Ovary (tissue), 9 donors: ENCODE results near the gene SFT2D1. TPM values are rescaled to one million over a fixed set of nuclear protein-coding genes. Genes with fewer than 3 reads are reported as not detected.

Experiments used
- DNase-seq, 5 donors: peaks; one replicate each; pipeline ENCODE4 v3.0.0-alpha.2; 2019 to 2020
- H3K27ac ChIP-seq, 2 donors: fragments of 200-600 bp; one replicate each; pipeline versions ENCODE4 v1.5.1 to v1.8.0; 2019 to 2022
- H3K27me3 ChIP-seq: fragments of 200-600 bp; one replicate; pipeline ENCODE4 v1.8.0; 2022
- H3K36me3 ChIP-seq: fragments of 200-600 bp; sonication (generic); one replicate; pipeline ENCODE4 v1.5.1; 2019
- H3K4me1 ChIP-seq: one replicate; pipeline ENCODE4 v1.8.1; 2013; ENCODE audit warnings: mild to moderate bottlenecking, moderate library complexity; ENCODE audit not compliant: insufficient read depth
- H3K4me3 ChIP-seq: fragments of 200-600 bp; sonication (generic); one replicate; pipeline ENCODE4 v1.5.1; 2017
- H3K9me3 ChIP-seq, 2 donors: fragments of 200-600 bp in 1 of 2; sonication (generic) in 1 of 2; one replicate each; pipeline versions ENCODE4 v1.5.1 to v1.8.1; 2013 to 2019; ENCODE audit warnings: mild to moderate bottlenecking in 1 of 2, moderate library complexity in 1 of 2
- CTCF ChIP-seq, 3 donors: fragments of 450-650 bp in 2 of 3; fragments of 200-600 bp in 1 of 3; IDR thresholded peaks; one replicate each; pipeline versions ENCODE4 v1.5.1 to v1.8.0; 2016 to 2022; ENCODE audit warnings: antibody characterized with exemption in 3 of 3, mild to moderate bottlenecking in 1 of 3
- EP300 ChIP-seq: sonication (generic); formaldehyde crosslinking; IDR thresholded peaks from one replicate; pipeline ENCODE4 v1.6.1; 2017; ENCODE audit warnings: antibody characterized with exemption
- POLR2A ChIP-seq: fragments of 450-650 bp; IDR thresholded peaks from one replicate; pipeline ENCODE4 v1.6.1; 2017; ENCODE audit warnings: antibody characterized with exemption, mild to moderate bottlenecking, moderate library complexity
- WGBS, 3 donors: extraction: QIAGEN DNeasy Blood & Tissue Kit in 1 of 3; methylation state at CpG; one replicate each; pipeline versions ENCODE4 v1.1.5 to v1.1.7; 2013 to 2017; 5-methylcytosine and 5-hydroxymethylcytosine counted together
- intact Hi-C, 4 donors: fragments of 100-400 bp; cut with DNase I; formaldehyde crosslinking; loops; one replicate each; pipeline versions ENCODE4 v1.11.0 to v1.15.1; 2022 to 2023
- polyA plus RNA-seq, 2 donors: library from polyadenylated mRNA; stranded (reverse); fragments of 200-250 nt in 1 of 2; fragments of 350-450 nt in 1 of 2; fragmentation: Illumina TruSeq in 1 of 2; extraction: RNeasy Lipid Tissue Mini Kit (QIAGEN cat#74804) in 1 of 2; gene quantifications; one replicate each; pipeline ENCODE4 v1.2.3, GENCODE V29; 2013 to 2014
- total RNA-seq, 7 donors: library from RNA; depleted of rRNA in 2 of 7; stranded (reverse); fragments of >200 nt in 2 of 7; fragmentation: NEBNext Ultra II Directional in 3 of 7; extraction: Animal tissue kit (Norgen Biotek cat#: 25700) in 3 of 7; gene quantifications; one replicate each; pipeline versions ENCODE4 v1.1.0 to v1.2.4, GENCODE V29; 2016 to 2023
- donor health status: DM: no; HTN: no; CAD: no; lungs with moderate emphysema.
- donor health status: DM: no; HTN: no; CAD: no.
- donor health status: Bipolar disorder and iron deficiency.
- donor health status: DM: yes; HTN: yes; CAD: no.
- donor health status: DM: no; HTN: no; CAD: no.
- donor health status: DM: yes; HTN: yes; CAD: no.

SFT2D1 gene
- total and polyA plus RNA-seq, 9 donors: 25.9 to 50.3 (median 34.4) TPM

GRCh38 chr6:166379103-166379586 lies 36.8 kb upstream of the SFT2D1 start:
- Histone ChIP-seq H3K27ac (no peak overlapping the region), H3K4me3 (no peak overlapping the region), H3K4me1 (no peaks in the 10 kb centered on the region), H3K9me3 (no peaks in the 10 kb centered on the region), H3K36me3 (no peaks in the 10 kb centered on the region), H3K27me3 (no peaks in the 10 kb centered on the region)
- DNase-seq: no peak
- 87 to 97% (median 87%) methylated on average over 1 of the region's 1 CpG for WGBS, 3 donors
- intact Hi-C loops: no loop called here
- TF ChIP-seq EP300 (no peak), CTCF (IDR thresholded peaks at IDR 0.05) (no peak), POLR2A (no peak)

- DNase-seq: no peak
- H3K36me3 ChIP-seq: no peaks in the 10 kb centered on the region
- H3K27me3 ChIP-seq: no peaks in the 10 kb centered on the region
- TF ChIP-seq CTCF (IDR thresholded peaks at IDR 0.05) (no peak), EP300 (no peak), POLR2A (no peak)
- H3K9me3 ChIP-seq: no peaks in the 10 kb centered on the region
- intact Hi-C loops: no loop called here
- H3K4me3 ChIP-seq: no peak overlapping the region
- H3K27ac ChIP-seq: no peak overlapping the region
- H3K4me1 ChIP-seq: no peaks in the 10 kb centered on the region
- 46 to 49% (median 49%) methylated on average over 2 of the region's 2 CpGs for WGBS, 3 donors
These were observed 35.4 kb upstream of the SFT2D1 start for GRCh38 chr6:166377721-166378120.

- 95 to 98% (median 98%) methylated on average over 1 of the region's 1 CpG for WGBS, 3 donors
- H3K9me3 ChIP-seq: no peaks in the 10 kb centered on the region
- intact Hi-C loops: no loop called here
- H3K27ac ChIP-seq: no peak overlapping the region
- H3K4me3 ChIP-seq: no peak overlapping the region
- no peak for TF ChIP-seq CTCF (IDR thresholded peaks at IDR 0.05)
- no peak for DNase-seq
- no peaks in the 10 kb centered on the region for H3K27me3 ChIP-seq
- H3K36me3 ChIP-seq: no peaks in the 10 kb centered on the region
- H3K4me1 ChIP-seq: no peaks in the 10 kb centered on the region
These were observed 32.7 kb upstream of the SFT2D1 start for GRCh38 chr6:166375013-166375412.

- Histone ChIP-seq H3K4me1 (no peaks in the 10 kb centered on the region), H3K36me3 (no peaks in the 10 kb centered on the region), H3K4me3 (no peak overlapping the region), H3K27me3 (no peaks in the 10 kb centered on the region), H3K27ac (no peak overlapping the region), H3K9me3 (no peaks in the 10 kb centered on the region)
- WGBS, 3 donors: 90 to 94% (median 92%) methylated on average over 3 of the region's 3 CpGs
- intact Hi-C loops: no loop called here
- no peak for DNase-seq
- TF ChIP-seq EP300 (no peak), CTCF (IDR thresholded peaks at IDR 0.05) (no peak), POLR2A (no peak)
These were observed 28.1 kb upstream of the SFT2D1 start for GRCh38 chr6:166370489-166370888.

GRCh38 chr6:166369782-166370181 lies 27.4 kb upstream of the SFT2D1 start:
- H3K27ac ChIP-seq: no peak overlapping the region
- H3K9me3 ChIP-seq: no peaks in the 10 kb centered on the region
- WGBS, 3 donors: 80 to 84% (median 81%) methylated on average over 3 of the region's 3 CpGs
- H3K27me3 ChIP-seq: no peaks in the 10 kb centered on the region
- DNase-seq: no peak
- TF ChIP-seq EP300 (no peak), POLR2A (no peak), CTCF (IDR thresholded peaks at IDR 0.05) (no peak)
- H3K4me3 ChIP-seq: no peak overlapping the region
- no peaks in the 10 kb centered on the region for H3K4me1 ChIP-seq
- intact Hi-C loops: no loop called here
- no peaks in the 10 kb centered on the region for H3K36me3 ChIP-seq
